ENCODE results near the gene ARSJ.

ARSJ gene

DNA sequence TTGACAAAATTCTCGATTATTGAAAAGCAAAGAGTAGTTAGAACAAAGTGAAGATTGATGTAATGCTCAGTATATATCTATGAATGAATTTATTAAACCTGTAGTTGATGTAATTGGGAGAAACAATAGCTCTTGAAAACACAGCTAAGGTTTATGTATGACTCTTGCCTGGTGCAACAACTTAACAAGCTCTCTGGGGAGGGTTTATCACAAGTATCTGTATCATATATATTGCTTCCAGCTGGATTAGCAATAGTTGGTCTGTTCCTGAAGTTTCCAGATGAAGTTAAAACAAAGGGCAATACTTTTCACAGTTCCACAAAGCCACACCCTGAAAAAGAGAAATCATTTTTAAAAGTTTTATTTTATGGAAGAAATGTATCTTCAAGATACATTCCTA is 91.4 kb downstream of the ARSJ start:
- no peak for DNase-seq

DNA sequence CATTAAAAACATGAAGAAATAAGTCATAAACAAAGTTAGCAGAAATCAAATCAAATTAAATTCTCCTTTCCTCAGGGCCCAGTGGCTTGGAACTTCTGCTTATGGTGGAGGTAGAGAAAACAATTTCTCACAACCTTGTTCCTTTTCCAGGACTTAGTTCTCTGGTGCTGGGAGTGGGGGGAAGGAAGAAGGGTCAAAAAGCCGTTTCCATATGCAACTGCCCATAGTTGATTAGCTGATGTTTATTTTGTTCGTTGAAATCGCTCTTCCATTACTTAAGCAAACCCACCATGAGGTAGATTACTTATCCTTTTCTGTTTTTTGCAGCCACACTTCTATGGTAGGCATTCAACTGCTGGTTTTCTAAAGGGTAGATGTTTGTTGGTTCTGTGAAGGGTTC is 94.2 kb downstream of the ARSJ start:
- DNase-seq = no peak

DNA sequence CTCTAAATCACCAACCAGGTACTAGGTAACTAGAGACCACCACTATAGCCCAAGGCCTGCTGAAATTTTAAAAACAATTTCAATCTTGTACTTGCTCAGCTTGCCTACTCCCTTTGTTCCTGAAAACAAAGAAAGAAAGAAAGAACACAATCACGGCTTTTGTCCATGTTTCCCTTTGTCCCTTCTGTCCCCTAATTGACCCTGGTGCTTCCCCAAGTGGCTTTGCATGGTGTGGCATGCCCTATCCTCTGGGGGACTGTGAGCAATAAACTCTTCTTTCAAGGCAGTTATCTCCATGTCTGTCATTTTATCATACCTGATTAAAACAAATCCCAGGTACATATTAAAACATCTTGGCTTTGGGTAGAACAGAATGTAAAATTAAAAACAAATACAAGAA is 94.8 kb downstream of the ARSJ start:
- no peak for DNase-seq

DNA sequence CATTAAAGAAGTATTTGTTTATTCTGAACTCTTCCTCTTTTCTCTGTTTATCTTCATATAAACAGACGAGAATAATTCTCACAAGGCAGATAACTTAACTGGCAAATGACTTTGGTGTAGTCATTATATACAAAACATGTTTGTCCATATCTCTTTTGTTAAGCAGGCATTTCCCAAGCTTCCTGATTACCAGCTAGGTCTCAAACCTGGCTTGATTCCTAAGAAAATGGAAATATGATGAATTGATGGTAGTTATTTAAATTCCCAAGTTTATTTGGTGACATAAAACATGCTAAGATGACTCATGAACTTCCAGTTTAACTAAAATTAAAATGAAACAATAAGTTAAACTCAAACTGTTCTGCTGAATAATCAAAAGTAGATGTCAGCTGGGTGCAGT is 96.8 kb downstream of the ARSJ start:
- DNase-seq = no peak

DNA sequence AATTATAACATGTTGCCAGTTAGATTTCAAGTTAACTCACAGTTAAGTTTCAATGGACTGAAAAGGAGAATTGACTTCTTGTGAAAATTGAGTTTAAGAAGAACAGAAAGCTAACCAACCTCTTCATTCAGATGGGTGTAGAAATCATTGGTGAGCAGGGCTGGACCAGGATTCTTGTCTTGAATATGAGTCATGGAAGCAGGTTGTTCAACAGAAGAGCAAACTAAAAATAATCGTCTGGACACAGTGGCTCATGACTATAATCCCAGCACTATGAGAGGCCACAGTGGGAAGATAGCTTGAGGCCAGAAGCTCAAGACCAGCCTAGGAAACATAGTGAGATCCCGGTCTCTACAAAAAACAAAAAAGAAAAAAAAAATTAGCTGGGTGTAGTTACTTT is 98.2 kb downstream of the ARSJ start:
- DNase-seq = no peak

DNA sequence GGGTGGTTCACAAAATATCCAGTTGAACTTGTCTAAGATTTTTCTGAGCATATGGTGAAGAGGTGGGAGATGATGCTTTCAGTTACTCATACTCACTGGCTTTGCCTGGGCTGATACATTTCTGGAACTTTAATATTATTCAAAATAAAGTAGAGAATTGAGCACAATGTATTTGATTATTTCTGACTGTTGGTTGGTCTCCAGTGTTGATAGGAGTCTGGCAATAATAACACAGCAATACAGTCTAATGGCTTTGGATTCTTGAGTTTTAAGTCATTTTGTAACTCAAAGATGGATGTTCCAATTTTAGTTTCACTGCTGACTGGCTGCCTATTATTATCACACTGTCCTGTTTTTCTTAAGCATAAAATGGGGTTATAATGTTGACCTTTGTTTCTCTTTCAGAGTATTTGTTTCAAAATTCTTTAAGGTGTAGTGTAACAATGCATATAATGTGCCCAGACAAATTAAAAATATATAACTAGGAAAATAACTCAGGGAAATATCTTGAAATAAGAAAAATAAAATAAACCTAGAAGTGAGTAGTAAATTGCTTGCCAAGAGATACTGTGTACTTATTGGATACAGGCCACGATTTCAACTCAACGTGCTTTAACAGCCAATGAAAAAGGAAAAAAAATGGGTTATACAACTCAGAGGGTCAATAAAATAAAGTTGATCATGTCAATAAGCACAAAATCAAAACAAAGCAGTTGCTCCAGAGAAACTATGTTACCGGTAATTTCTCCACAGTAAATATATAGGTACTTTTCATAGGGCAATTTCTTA is 99.0 kb downstream of the ARSJ start:
- DNase-seq = no peak

DNA sequence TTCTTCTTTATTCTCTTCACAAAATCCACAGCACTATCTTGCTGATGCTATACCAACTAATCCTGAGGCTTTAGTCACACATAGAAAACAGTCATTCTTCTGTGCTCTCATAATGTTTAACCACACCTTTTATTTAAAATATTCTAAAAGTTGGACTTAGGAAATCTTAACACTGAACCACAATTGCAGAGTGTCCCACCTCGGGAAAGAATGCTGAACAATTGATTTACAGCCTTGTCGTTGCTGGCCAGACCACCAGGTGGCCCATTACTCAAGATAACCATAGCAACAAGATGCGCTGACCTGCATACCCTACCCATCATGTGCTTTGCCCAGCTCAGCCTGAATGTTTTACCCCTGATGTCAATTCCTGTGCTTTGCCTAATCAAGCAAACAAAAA is 100.8 kb downstream of the ARSJ start:
- DNase-seq = peak; percentile 89

DNA sequence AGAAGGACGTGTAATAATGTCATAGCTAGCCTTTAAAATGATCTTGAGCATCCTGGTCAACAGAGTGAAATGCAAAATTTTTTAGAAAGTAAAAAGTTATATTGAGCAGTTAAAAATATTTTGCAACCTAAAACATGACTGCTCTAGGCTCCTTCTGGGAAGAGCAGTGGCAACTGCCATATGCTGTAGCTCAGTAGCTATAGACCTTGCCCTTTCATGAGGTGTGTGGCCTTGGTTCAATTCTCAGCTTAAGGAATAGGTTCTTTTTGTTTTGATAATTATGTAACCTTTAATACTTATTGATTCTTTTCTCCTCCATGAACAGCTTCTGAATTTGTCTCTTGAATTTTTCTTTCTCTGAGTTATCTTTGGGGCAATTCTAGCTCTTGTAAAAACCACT is 105.0 kb downstream of the ARSJ start:
- no peak for DNase-seq

DNA sequence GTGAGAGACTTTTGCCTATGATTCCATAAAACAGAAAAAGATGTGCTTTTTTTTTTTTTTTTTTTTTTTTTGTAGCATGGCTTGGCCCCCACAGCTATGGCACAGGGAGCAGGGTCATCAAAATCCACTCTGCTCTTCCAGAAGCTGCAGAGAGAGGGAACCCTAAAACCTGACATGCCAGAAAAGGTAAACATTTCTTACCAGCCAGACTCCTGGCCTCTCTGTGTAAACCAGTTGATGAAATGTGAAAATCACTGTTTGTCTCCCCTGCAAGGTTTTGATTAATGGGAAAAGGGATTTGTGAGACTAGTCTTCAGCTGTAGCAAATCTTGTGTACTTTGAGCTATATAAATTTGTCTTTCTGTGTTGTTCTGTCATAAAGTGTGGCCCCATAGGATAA is 105.9 kb downstream of the ARSJ start:
- no peak for DNase-seq

DNA sequence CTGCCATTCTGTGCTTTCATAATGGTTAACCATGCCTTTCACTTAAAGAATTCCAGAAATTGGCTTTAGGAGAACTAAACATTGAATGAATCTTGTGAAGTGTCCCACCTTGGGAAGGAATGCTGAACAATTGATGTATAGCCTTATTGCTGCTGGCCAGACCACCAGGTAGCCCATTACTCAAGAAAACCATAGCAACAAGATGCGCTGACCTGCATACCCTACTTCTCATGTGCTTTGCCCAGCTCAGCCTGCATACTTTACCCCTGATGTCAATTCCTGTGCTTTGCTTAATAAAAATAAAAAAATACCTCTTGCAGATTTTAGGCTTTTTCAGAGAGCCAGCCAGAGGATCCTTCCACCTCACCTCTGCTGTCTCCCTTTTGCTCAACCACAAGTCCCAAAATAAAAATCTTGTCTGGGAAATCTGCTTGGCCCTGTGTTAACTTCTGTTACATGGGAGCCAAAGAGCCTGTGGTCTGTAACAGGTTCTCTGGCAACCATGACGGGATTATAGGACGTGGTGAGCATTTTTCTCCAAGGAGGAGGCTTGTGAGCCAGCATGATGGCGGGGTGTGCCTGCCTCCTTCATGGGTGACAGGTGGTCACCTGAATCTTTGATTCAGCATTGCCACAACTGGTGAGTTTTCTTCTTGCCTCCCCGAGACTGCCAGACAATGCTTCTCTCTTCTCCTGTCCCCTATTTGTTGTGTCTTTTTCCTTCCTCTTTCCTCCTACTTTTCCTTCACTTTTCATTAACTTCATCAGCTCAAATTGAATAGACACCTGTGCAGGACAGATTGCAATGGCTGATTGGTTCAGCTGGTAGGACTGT is 106.8 kb downstream of the ARSJ start:
- peak; percentile 59 for DNase-seq

DNA sequence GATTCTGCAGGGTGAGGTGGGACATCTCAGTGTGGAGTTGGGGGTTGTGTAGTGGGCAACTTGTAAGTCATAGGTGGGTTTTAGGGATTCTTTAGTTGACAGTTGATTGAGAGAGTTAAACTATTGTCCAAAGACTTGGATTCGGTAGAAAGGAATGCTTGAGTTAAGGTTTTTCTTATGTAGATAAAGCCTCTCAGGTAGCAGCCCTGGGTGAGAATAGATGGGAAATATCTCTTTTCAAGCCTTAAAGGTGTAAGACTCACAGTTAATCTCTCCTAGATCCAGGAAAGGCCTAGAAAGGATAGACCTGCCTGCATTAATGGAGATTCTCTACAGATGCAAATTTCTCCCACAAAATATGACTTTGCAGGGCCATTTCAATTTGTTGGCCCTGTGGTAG is 108.4 kb downstream of the ARSJ start:
- DNase-seq = no peak

DNA sequence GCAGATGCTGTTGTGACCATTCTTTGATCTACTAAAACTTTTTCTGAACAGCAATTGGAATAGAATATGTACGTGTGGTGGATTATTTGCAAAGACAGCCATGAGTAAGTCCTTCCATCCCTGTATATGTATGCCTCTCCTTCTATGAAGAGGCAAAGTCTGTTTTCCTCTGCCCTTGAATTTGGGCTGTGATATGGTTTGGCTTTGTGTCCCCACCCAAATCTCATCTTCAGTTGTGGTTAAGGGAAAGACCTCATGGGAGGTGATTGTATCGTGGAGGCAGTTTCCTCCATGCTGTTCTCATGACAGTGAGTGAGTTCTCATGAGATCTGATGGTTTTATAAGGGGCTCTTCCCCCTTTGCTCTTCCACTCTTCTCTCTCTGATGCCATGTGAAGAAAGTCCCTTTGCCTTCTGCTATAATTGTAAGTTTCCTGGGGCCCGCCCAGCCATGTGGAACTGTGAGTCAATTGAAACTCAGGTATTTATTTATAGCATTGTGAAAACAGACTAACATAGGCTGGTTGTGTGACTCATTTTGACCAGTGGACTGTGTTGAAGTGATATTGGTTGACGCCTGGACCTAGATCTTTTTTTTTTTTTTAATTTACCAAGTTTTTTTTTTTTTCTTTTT is 109.6 kb downstream of the ARSJ start:
- no peak for DNase-seq

DNA sequence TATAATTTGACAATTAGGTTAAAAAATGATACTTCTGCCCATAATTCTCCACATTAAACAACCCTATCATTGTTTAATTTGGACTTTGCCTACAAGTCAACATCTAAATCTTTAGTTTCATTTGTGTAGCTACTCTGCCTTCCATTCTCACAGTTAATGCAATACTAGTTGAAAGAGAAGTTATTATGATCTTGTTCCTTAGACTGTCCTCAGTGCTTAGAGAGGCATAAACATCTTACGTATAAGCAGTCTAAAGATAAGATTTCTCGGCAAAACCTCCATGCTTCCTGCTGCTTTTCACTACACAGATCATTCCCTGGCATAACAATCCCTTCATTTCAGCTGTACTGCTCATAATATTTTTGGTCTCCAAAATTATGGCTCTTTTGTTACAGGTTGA is 112.8 kb downstream of the ARSJ start:
- no peak for DNase-seq

DNA sequence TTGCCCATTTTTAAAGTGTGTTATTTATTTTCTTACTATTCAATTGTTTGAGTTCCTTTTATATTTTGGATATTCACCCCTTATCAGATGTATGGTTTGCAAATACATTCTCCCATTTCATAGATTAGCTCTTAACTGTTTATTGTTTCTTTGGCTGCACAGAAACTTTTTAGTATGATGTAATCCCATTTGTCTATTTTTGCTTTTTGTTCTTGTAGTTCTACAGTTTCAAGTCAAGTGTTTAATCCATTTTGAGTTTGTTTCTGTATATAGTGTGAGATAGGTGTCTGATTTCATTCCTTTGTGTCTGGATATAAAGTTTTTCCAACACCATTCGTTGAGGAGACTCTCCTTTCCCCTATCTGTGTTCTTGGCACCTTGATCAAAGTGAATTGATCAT is 120.5 kb downstream of the ARSJ start:
- no peak for DNase-seq

DNA sequence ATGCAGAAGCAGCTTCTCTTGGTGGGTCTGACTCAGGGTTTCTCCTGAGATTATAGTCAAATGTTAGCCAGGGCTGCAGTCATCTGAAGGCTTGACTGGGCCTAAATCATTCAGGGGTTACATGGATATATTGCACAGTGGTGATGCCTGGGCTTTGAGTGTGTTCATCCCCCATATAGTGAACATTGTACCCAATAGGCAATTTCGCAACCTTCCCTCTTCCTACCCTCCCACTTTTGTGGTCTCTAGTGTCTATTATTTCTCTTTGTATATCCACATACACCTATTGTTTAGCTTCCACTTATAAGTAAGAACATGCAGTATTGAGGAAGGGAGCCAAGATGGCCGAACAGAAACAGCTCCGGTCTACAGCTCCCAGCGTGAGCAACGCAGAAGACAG is 127.6 kb downstream of the ARSJ start:
- no peak for DNase-seq

Data from islet precursor cell (in vitro differentiated cells).